ENCODE measurements around the gene DOCK10. TPM values are rescaled to one million over a fixed set of nuclear protein-coding genes. Genes with fewer than 3 reads are reported as not detected.

The DOCK10 gene
- polyA plus RNA-seq, 1 donor (not counting 4 experiments of a cell fraction or from before 2014, with no cell fraction given): 2.5 TPM

- dilution Hi-C loops (cut with MboI; ENCODE audit: extremely low pct_ligation_motif_present, low sequenced_read_pairs): no loop called here
- no peak for DNase-seq (ENCODE audit: low read depth, low spot score)
- Histone ChIP-seq H4K20me1 (ENCODE audit: control insufficient read depth, extremely low read depth, insufficient read depth, low read length) (no peaks in the 10 kb centered on the region), H3K4me1 (ENCODE audit: control insufficient read depth, extremely low read depth, insufficient read depth, low read length) (peaks cover 6% of the 10 kb centered on the region), H3K36me3 (ENCODE audit: control insufficient read depth in 2 of 2, extremely low read depth in 1 of 2, insufficient read depth in 2 of 2, low read length in 2 of 2) (no peaks in the 10 kb centered on the region), H3K9ac (ENCODE audit: control insufficient read depth, extremely low read depth, insufficient read depth, low read length) (no peak overlapping the region), H3K4me3 (ENCODE audit: control insufficient read depth in 2 of 3, extremely low read depth in 1 of 3, insufficient read depth in 2 of 3, low read depth in 1 of 3, low read length in 3 of 3) (no peak overlapping the region), H2AFZ (ENCODE audit: control insufficient read depth, low read length) (no peak overlapping the region), H3K79me2 (ENCODE audit: control insufficient read depth, insufficient read depth, low read length) (no peaks in the 10 kb centered on the region), H3K4me2 (ENCODE audit: control insufficient read depth, extremely low read depth, insufficient read depth, low read depth, low read length) (no peak overlapping the region), H3K9me3 (ENCODE audit: control insufficient read depth, low read depth, low read length) (no peaks in the 10 kb centered on the region), H3K27me3 (ENCODE audit: control insufficient read depth, extremely low read depth, insufficient read depth, low read length) (no peaks in the 10 kb centered on the region), H3K9me1 (ENCODE audit: control insufficient read depth, extremely low read depth, insufficient read depth, low read length) (no peaks in the 10 kb centered on the region), H3K27ac (ENCODE audit: control insufficient read depth, insufficient read depth, low read length) (no peak overlapping the region)
- TF ChIP-seq, protein P1, sequence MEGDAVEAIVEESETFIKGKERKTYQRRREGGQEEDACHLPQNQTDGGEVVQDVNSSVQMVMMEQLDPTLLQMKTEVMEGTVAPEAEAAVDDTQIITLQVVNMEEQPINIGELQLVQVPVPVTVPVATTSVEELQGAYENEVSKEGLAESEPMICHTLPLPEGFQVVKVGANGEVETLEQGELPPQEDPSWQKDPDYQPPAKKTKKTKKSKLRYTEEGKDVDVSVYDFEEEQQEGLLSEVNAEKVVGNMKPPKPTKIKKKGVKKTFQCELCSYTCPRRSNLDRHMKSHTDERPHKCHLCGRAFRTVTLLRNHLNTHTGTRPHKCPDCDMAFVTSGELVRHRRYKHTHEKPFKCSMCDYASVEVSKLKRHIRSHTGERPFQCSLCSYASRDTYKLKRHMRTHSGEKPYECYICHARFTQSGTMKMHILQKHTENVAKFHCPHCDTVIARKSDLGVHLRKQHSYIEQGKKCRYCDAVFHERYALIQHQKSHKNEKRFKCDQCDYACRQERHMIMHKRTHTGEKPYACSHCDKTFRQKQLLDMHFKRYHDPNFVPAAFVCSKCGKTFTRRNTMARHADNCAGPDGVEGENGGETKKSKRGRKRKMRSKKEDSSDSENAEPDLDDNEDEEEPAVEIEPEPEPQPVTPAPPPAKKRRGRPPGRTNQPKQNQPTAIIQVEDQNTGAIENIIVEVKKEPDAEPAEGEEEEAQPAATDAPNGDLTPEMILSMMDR (optimal IDR thresholded peaks at IDR 0.05 in 1 of 3, IDR thresholded peaks at IDR 0.05 in 1 of 3, conservative IDR thresholded peaks at IDR 0.05 in 1 of 3; ENCODE audit: extremely low read depth in 1 of 3, insufficient read depth in 2 of 3, low read length in 3 of 3): no peak
- no peak for TF ChIP-seq EZH2 (IDR thresholded peaks at IDR 0.05; ENCODE audit: low read length)
- no peak for FAIRE-seq
Observed at GRCh38 chr2:224751996-224752698, 290.1 kb downstream of the DOCK10 start.

DNA sequence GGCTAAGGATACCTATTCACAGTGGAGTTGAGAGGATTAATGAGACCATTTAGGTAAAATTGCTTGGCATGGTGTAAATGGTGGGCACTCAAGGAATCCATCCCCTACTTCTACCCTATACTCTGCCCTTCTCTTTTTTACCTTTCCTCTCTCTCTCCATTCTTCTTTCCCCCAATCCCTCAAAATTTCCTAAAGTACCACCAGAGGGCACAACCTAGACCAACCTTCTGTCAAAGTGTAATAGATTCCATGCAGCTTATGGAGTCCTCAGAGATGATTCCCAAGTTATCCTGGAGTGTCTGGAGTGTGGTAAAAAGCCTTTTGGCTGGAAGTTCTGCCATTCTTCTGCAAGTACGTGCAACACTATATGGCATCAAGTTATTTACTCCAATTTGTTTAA is 293.1 kb downstream of the DOCK10 start:
- H3K9ac ChIP-seq (ENCODE audit: control insufficient read depth, extremely low read depth, insufficient read depth, low read length): no peak overlapping the region
- H2AFZ ChIP-seq (ENCODE audit: control insufficient read depth, low read length): no peak overlapping the region
- no peak overlapping the region for H3K4me2 ChIP-seq (ENCODE audit: control insufficient read depth, extremely low read depth, insufficient read depth, low read depth, low read length)
- no peak overlapping the region for H3K4me3 ChIP-seq (ENCODE audit: control insufficient read depth in 2 of 3, extremely low read depth in 1 of 3, insufficient read depth in 2 of 3, low read depth in 1 of 3, low read length in 3 of 3)
- H3K9me1 ChIP-seq (ENCODE audit: control insufficient read depth, extremely low read depth, insufficient read depth, low read length): no peaks in the 10 kb centered on the region
- TF ChIP-seq EZH2 (IDR thresholded peaks at IDR 0.05; ENCODE audit: low read length): no peak
- TF ChIP-seq, protein P1 (optimal IDR thresholded peaks at IDR 0.05 in 1 of 3, IDR thresholded peaks at IDR 0.05 in 1 of 3, conservative IDR thresholded peaks at IDR 0.05 in 1 of 3; ENCODE audit: extremely low read depth in 1 of 3, insufficient read depth in 2 of 3, low read length in 3 of 3): peak; percentile 11 to 44 (median 34)
- FAIRE-seq: no peak
- peaks cover 1% of the 10 kb centered on the region for H3K4me1 ChIP-seq (ENCODE audit: control insufficient read depth, extremely low read depth, insufficient read depth, low read length)
- no peaks in the 10 kb centered on the region for H3K79me2 ChIP-seq (ENCODE audit: control insufficient read depth, insufficient read depth, low read length)
- H3K9me3 ChIP-seq (ENCODE audit: control insufficient read depth, low read depth, low read length): no peaks in the 10 kb centered on the region
- H3K27ac ChIP-seq (ENCODE audit: control insufficient read depth, insufficient read depth, low read length): no peak overlapping the region
- H3K27me3 ChIP-seq (ENCODE audit: control insufficient read depth, extremely low read depth, insufficient read depth, low read length): no peaks in the 10 kb centered on the region
- no peaks in the 10 kb centered on the region for H3K36me3 ChIP-seq (ENCODE audit: control insufficient read depth in 2 of 2, extremely low read depth in 1 of 2, insufficient read depth in 2 of 2, low read length in 2 of 2)
- dilution Hi-C loops (cut with MboI; ENCODE audit: extremely low pct_ligation_motif_present, low sequenced_read_pairs): no loop called here
- no peak for DNase-seq (ENCODE audit: low read depth, low spot score)
- H4K20me1 ChIP-seq (ENCODE audit: control insufficient read depth, extremely low read depth, insufficient read depth, low read length): no peaks in the 10 kb centered on the region
